ENCODE measurements around the gene BORCS6.
A peak's percentile ranks its signal among the peaks of the same experiment; 100 is the strongest.
"Not testable (repeated sequence)": the region's sequence is repeated elsewhere in the genome, so short reads cannot be mapped to it uniquely, and the experiment has no call there.

Gene BORCS6

DNA sequence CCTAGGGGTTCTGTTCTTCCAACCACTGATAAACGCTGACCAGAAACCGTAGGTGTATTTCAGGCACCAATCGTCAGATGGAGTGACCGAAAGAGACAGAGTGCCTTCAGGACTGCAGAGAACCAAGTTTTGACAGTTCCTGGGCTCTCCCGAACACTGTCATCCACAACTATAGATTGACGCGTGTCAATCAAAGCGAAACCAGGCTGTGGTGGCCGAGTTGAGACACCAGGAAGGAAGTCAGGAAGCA is 32.3 kb upstream of the BORCS6 start:
- H3K4me3 ChIP-seq (IDR thresholded peaks at IDR 0.05; ENCODE audit: insufficient read depth, low read depth, low read length) = no peak overlapping the region
- no peak for TF ChIP-seq CTCF (conservative IDR thresholded peaks at IDR 0.05; ENCODE audit: low read depth, low read length)
- H3K79me2 ChIP-seq (ENCODE audit: insufficient read depth, low read depth) = no peaks in the 10 kb centered on the region
- no peak overlapping the region; the same call in 1 of the 2 replicates for H3K9ac ChIP-seq
- peak overlapping the region; percentile 74; the same call in 1 of the 2 replicates for H3K27ac ChIP-seq
- H3K36me3 ChIP-seq (ENCODE audit: insufficient read depth) = no peaks in the 10 kb centered on the region
- no peaks in the 10 kb centered on the region for H3K27me3 ChIP-seq (ENCODE audit: insufficient read depth, low read depth)
- H3K4me2 ChIP-seq = peak overlapping the region; percentile 33; the same call in 1 of the 2 replicates
- no peaks in the 10 kb centered on the region for H4K20me1 ChIP-seq (ENCODE audit: insufficient read depth)
- no peaks in the 10 kb centered on the region for H3K4me1 ChIP-seq (ENCODE audit: low read depth, poor library complexity, severe bottlenecking)
- no peak overlapping the region for H2AFZ ChIP-seq (ENCODE audit: low read depth)

DNA sequence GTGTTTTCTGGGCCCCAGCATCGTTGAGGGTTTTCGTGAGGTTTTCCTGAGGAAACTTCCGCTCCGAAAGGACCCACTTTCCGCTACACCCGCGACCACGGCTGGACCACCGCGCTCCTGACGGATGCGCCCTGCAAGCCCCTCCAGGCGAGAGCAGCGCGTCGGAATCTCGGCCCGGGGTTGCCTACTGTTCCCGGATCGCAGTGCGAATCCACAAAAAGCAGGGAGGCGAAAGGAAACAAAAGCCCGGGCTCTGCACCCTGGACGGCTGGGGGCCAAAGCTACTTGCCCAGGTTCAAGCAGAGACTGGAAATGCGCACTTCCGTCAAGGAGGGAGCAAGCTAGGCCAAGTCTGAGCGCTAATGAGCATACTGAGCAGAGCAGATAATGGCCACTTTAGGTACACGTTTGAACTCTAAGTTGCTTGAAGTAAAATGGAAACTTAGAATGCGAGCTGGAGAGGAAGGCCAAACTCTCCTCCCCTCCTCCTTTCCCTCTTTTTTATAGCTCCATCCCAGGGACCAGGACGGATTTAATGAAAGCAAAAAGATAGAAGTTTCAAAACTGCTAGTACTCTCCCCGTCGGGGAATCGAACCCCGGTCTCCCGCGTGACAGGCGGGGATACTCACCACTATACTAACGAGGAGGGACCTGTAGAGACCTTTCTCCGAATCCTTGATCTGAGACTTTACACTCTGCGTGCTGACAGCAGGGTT is 31.8 kb upstream of the BORCS6 start:
- Histone ChIP-seq H3K4me2 (peak overlapping the region; percentile 21; the same call in 1 of the 2 replicates), H3K4me1 (ENCODE audit: low read depth, poor library complexity, severe bottlenecking) (no peaks in the 10 kb centered on the region), H3K36me3 (ENCODE audit: insufficient read depth) (no peaks in the 10 kb centered on the region), H3K27me3 (ENCODE audit: insufficient read depth, low read depth) (no peaks in the 10 kb centered on the region), H4K20me1 (ENCODE audit: insufficient read depth) (no peaks in the 10 kb centered on the region), H3K4me3 (IDR thresholded peaks at IDR 0.05; ENCODE audit: insufficient read depth, low read depth, low read length) (no peak overlapping the region), H3K79me2 (ENCODE audit: insufficient read depth, low read depth) (no peaks in the 10 kb centered on the region), H2AFZ (ENCODE audit: low read depth) (no peak overlapping the region; the same call in 1 of the 2 replicates), H3K9ac (peak overlapping the region; percentile 53; the same call in 1 of the 2 replicates), H3K27ac (peak overlapping the region; percentile 74)
- TF ChIP-seq CTCF (conservative IDR thresholded peaks at IDR 0.05; ENCODE audit: low read depth, low read length) = no peak

DNA sequence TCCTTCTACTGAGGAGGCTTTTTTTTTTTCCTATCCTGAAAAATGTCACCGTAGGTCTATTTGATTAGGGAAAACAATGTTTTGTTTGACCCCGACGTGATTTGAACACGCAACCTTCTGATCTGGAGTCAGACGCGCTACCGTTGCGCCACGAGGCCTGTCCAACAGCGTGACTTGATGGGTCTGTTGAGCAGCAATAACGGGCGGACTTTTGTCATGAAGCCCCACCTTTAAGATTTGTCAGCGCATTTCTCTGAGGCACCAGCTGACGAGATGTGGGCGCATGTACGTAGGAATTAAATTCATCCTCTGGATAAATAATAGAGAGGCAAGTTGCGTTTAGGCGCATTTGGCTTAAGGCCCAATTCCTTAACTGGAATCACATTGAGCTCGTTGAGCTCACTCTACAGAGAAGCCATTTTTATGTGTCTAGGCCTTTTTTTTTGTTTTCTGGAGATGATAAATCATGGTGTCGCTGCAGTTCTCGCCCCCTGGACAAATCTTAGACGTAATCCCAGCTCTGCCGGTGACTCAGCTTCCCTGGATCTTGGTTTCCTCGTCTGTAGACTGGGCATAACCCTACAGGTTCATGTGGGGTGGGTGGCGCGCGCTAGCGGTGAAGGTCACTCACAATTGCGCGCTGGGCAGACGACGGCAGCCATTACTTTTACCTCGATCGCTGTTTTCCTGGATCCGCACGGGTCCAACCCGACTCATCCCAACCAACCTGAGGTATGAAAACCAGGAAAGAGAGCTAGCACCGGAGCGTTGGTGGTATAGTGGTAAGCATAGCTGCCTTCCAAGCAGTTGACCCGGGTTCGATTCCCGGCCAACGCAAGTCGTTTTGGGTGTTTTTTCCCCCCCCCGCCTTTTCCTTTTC is 31.0 kb upstream of the BORCS6 start:
- no peaks in the 10 kb centered on the region for H3K79me2 ChIP-seq (ENCODE audit: insufficient read depth, low read depth)
- no peaks in the 10 kb centered on the region for H3K4me1 ChIP-seq (ENCODE audit: low read depth, poor library complexity, severe bottlenecking)
- peak overlapping the region; percentile 56; the same call in 1 of the 2 replicates for H3K27ac ChIP-seq
- no peaks in the 10 kb centered on the region for H3K27me3 ChIP-seq (ENCODE audit: insufficient read depth, low read depth)
- no peak overlapping the region; the same call in 1 of the 2 replicates for H3K4me2 ChIP-seq
- H4K20me1 ChIP-seq (ENCODE audit: insufficient read depth) = no peaks in the 10 kb centered on the region
- H2AFZ ChIP-seq (ENCODE audit: low read depth) = peak overlapping the region; percentile 22
- no peak overlapping the region for H3K4me3 ChIP-seq (IDR thresholded peaks at IDR 0.05; ENCODE audit: insufficient read depth, low read depth, low read length)
- H3K9ac ChIP-seq = peak overlapping the region; percentile 53; the same call in 1 of the 2 replicates
- no peak for TF ChIP-seq CTCF (conservative IDR thresholded peaks at IDR 0.05; ENCODE audit: low read depth, low read length)
- no peaks in the 10 kb centered on the region for H3K36me3 ChIP-seq (ENCODE audit: insufficient read depth)

DNA sequence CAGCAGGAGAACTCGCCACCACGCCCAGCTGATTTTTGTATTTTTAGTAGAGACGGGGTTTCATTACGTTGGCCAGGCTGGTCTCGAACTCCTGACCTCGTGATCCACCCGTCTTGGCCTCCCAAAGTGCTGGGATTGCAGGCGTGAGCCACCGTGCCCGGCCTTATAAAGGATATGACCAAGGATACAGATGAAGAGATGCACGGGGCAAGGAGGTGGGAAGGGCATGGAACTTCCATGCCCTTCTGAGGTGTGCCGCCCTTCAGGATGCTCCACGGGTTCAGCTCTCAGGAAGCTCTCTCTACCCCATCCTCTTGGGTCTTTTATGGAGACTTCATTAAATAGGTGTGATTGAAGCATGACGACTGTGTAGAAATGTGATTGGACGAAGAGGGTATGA is 24.0 kb upstream of the BORCS6 start:
- not testable (repeated sequence) for H3K36me3 ChIP-seq (ENCODE audit: insufficient read depth); H3K9ac ChIP-seq; H3K27ac ChIP-seq; H3K4me1 ChIP-seq (ENCODE audit: low read depth, poor library complexity, severe bottlenecking); H3K4me3 ChIP-seq (IDR thresholded peaks at IDR 0.05; ENCODE audit: insufficient read depth, low read depth, low read length); H3K27me3 ChIP-seq (ENCODE audit: insufficient read depth, low read depth); H3K79me2 ChIP-seq (ENCODE audit: insufficient read depth, low read depth); H2AFZ ChIP-seq (ENCODE audit: low read depth); H3K4me2 ChIP-seq; H4K20me1 ChIP-seq (ENCODE audit: insufficient read depth)

All from KMS-11 (cell line).